GM10266 (cell line): ENCODE results near the gene ARHGAP24.

ENCODE experiments used
- DNase-seq: peaks from one replicate; pipeline ENCODE4 v3.0.0; 2012; ENCODE audit errors: extremely low spot score
- TF ChIP-seq, protein P1 (sequence below): IDR thresholded peaks from 2 replicates; pipeline ENCODE4 v1.5.1; 2012; ENCODE audit warnings: mild to moderate bottlenecking, low read depth; ENCODE audit not compliant: control insufficient read depth, insufficient read depth; ENCODE audit errors: missing control alignments

ARHGAP24 gene

DNA sequence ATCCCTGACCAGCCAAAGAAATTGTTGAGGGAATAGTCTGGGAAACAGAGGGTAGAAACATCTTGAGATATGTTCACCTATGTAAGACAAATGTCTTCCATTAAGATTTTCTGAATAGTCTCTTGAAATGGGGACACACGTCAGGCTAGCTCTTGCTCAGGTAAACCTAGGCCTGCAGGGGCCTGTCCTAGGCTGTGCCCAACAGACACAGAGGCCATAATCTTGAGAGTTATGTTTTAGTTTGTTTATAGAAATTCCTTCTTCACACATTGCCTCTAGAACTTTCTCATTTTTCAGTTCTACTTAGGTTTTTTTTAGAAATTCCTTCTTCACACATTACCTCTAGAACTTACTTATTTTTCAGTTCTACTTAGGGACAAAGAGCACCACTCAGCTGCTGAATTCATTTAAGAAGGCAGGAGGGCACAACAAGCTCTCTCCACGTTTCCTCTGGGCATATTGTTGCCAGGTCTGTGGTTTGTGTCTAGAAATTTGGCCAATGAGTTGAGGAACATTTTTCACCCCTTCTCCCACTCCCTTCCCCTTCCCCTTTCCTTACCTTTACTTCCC lies 94.9 kb downstream of the ARHGAP24 start:
- DNase-seq, result no peak
- TF ChIP-seq, protein P1, sequence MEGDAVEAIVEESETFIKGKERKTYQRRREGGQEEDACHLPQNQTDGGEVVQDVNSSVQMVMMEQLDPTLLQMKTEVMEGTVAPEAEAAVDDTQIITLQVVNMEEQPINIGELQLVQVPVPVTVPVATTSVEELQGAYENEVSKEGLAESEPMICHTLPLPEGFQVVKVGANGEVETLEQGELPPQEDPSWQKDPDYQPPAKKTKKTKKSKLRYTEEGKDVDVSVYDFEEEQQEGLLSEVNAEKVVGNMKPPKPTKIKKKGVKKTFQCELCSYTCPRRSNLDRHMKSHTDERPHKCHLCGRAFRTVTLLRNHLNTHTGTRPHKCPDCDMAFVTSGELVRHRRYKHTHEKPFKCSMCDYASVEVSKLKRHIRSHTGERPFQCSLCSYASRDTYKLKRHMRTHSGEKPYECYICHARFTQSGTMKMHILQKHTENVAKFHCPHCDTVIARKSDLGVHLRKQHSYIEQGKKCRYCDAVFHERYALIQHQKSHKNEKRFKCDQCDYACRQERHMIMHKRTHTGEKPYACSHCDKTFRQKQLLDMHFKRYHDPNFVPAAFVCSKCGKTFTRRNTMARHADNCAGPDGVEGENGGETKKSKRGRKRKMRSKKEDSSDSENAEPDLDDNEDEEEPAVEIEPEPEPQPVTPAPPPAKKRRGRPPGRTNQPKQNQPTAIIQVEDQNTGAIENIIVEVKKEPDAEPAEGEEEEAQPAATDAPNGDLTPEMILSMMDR, result no peak

DNA sequence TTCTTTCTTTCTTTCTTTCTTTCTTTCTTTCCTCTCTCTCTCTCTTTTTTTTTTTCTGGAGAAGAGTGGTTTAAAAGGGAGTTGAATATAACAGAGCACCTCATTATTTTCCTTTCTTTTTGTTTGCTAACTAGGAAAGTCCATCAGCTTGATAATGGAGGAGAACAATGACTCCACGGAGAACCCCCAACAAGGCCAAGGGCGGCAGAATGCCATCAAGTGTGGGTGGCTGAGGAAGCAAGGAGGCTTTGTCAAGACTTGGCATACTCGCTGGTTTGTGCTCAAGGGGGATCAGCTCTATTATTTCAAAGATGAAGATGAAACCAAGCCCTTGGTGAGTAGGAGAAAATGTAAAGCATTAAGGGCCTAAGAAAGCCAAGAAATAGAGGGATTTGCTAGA lies 95.4 kb downstream of the ARHGAP24 start:
- no peak for DNase-seq
- TF ChIP-seq, protein P1, result no peak

DNA sequence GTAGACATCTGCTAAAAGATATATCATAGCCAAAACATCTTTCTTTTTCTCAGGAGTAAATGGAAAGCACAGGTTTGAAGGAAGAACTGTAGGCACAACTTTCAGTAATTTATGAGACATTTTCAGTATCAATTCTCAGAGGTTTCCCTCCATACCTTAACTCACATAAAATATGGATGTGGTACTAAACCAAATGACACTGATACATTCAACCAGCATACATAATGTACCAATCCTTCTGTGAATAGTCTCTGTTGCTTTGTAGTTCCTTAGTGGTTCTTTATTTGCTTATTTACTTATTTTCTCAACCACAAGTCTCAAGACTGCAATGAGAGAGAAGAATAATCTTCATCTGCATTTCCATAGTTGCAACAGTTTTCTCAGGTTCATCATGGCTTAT lies 96.1 kb downstream of the ARHGAP24 start:
- no peak for DNase-seq
- TF ChIP-seq, protein P1, result no peak

DNA sequence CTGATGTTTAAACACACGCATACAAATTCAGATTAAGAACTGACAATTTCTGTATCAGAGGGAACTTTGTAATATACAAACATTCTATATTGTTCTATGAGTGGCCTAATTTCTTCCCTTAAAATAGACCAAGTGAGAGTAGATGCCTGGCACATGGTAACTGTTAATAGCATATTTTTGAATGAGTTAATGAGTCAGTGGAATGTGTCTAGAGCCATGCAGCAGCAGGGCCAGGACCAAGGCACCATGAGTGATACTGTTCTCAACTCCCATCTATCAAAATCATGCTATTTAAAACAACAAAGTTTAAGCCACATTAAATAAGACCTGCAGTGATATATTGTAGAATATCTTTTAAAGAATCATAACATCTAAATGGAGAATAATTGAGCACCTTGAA lies 98.3 kb downstream of the ARHGAP24 start:
- TF ChIP-seq, protein P1, result no peak
- DNase-seq, result no peak

DNA sequence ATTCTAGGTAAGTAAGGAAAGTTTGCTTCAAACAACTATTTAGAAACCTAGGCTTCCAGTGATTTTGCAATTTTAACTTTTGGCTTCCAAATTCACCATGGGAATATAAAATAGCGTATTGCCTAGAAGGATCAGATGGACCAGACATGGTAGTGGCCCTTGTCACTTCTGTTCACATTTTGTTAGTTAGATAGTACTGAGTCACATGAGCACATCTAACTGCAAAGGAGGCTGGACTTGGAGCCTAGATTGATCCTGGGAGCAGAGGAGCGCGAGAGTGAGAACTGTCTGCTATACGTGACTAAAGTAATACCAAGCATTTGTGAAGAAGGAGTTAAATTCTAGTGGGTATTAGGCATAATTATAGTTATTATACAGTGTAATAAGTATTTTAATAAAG lies 102.4 kb downstream of the ARHGAP24 start:
- DNase-seq, result no peak
- TF ChIP-seq, protein P1, result no peak

DNA sequence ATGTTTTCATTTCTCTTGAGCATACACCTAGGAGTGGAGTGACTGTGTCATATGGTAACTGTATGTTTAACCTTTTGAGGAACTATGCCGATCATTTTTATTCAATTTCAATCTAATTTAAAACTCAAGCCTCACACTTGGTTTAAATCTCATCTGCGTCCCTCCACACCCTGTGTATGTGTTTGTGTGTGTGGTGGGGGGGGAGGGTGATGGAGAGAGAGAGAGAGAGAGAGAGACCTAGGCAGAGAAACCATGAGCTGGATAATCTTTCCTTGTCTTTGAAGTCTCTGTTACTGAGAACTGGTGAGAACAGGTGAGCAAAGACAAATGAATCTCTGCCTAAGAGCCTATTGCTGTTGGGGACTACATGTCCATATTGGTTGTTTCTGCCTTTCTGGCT lies 105.0 kb downstream of the ARHGAP24 start:
- TF ChIP-seq, protein P1, result no peak
- DNase-seq, result no peak

DNA sequence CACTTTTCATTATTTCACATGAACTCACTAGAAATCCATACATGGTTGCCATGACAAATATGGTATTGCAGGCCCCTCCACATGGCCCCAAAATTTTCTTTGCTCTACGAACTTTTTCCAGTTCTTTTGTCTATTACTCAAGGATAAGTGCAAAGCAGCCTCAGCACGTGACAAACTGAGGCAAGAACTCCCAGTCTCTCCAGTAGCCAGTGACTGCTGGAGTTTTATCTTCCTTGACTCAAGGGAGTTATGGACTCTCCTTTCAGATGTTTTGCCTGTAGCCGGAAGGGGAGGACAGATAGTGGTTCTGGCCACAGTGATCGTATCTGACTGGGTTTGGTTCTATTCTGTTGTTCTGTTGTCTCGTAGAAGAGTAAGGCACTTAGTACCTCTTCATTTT lies 105.5 kb downstream of the ARHGAP24 start:
- TF ChIP-seq, protein P1, result no peak
- DNase-seq, result no peak
